Liver (tissue), 9 donors: Measurements from ENCODE around the gene NDST1. TPM values are rescaled to one million over a fixed set of nuclear protein-coding genes. Genes with fewer than 3 reads are reported as not detected.

Experiments
- DNase-seq: peaks from one replicate; pipeline ENCODE4 v3.0.0-alpha.2; 2017; ENCODE audit warnings: low spot score
- H3K27ac ChIP-seq, 2 donors: one replicate each; pipeline ENCODE4 v1.7.0; 2013; ENCODE audit warnings: inconsistent platforms in 2 of 2, low read length in 2 of 2, control low read depth in 1 of 2, low read depth in 1 of 2, mild to moderate bottlenecking in 1 of 2
- H3K27me3 ChIP-seq, 4 donors: one replicate each; pipeline versions ENCODE4 v1.6.1 to v1.7.0; 2013; ENCODE audit warnings: low read length in 3 of 4, inconsistent platforms in 1 of 4, mild to moderate bottlenecking in 1 of 4, moderate library complexity in 1 of 4; ENCODE audit not compliant: control insufficient read depth in 4 of 4, insufficient read depth in 4 of 4
- H3K36me3 ChIP-seq, 4 donors: one replicate each; pipeline versions ENCODE4 v1.6.1 to v1.7.0; 2013; ENCODE audit warnings: low read length in 3 of 4, mild to moderate bottlenecking in 3 of 4, low read depth in 1 of 4, moderate library complexity in 1 of 4; ENCODE audit not compliant: control insufficient read depth in 4 of 4, insufficient read depth in 3 of 4
- H3K4me1 ChIP-seq, 4 donors: one replicate each; pipeline versions ENCODE4 v1.6.1 to v1.7.0; 2013; ENCODE audit warnings: low read length in 3 of 4, mild to moderate bottlenecking in 3 of 4, moderate library complexity in 1 of 4; ENCODE audit not compliant: control insufficient read depth in 4 of 4, insufficient read depth in 4 of 4
- H3K4me3 ChIP-seq, 3 donors: one replicate each; pipeline versions ENCODE4 v1.6.1 to v1.7.0; 2013; ENCODE audit warnings: low read length in 3 of 3, control low read depth in 1 of 3, low read depth in 1 of 3, mild to moderate bottlenecking in 1 of 3
- H3K9ac ChIP-seq, 2 donors: one replicate each; pipeline ENCODE4 v1.7.0; 2013; ENCODE audit warnings: low read length in 2 of 2, mild to moderate bottlenecking in 2 of 2, moderate library complexity in 2 of 2, control low read depth in 1 of 2, low read depth in 1 of 2
- H3K9me3 ChIP-seq, 4 donors: one replicate each; pipeline versions ENCODE4 v1.6.1 to v1.7.0; 2013; ENCODE audit warnings: low read length in 3 of 4; ENCODE audit not compliant: control insufficient read depth in 4 of 4
- CTCF ChIP-seq: fragments of 150-350 bp; IDR thresholded peaks from 2 replicates; pipeline ENCODE4 v1.5.1; 2017; ENCODE audit warnings: improper control_type of control experiment, low read depth, low read length; ENCODE audit not compliant: missing input control
- EGR1 ChIP-seq, 2 donors: IDR thresholded peaks; 2 replicates each; pipeline ENCODE4 v1.6.1; 2016 to 2018; ENCODE audit warnings: antibody characterized with exemption in 2 of 2, low read depth in 2 of 2
- FOXA1 ChIP-seq: IDR thresholded peaks from 2 replicates; pipeline ENCODE4 v1.6.1; 2016; ENCODE audit warnings: antibody characterized with exemption
- FOXA2 ChIP-seq: IDR thresholded peaks from 2 replicates; pipeline ENCODE4 v1.6.1; 2016; ENCODE audit warnings: antibody characterized with exemption
- GABPA ChIP-seq, 2 donors: IDR thresholded peaks in 1 of 2; conservative IDR thresholded peaks in 1 of 2; 2 replicates each; pipeline ENCODE4 v1.6.1; 2016; ENCODE audit warnings: antibody characterized with exemption in 2 of 2, mild to moderate bottlenecking in 1 of 2, moderate library complexity in 1 of 2
- HNF4A ChIP-seq, 2 donors: conservative IDR thresholded peaks; 2 replicates each; pipeline ENCODE4 v1.6.1; 2016; ENCODE audit warnings: antibody characterized with exemption in 2 of 2, mild to moderate bottlenecking in 2 of 2
- HNF4G ChIP-seq: IDR thresholded peaks from 2 replicates; pipeline ENCODE4 v1.6.1; 2016; ENCODE audit warnings: antibody characterized with exemption
- JUND ChIP-seq, 2 donors: IDR thresholded peaks; 2 replicates each; pipeline ENCODE4 v1.6.1; 2016; ENCODE audit warnings: antibody characterized with exemption in 2 of 2
- MAX ChIP-seq: IDR thresholded peaks from 2 replicates; pipeline ENCODE4 v1.6.1; 2016; ENCODE audit warnings: antibody characterized with exemption
- NR2F2 ChIP-seq: IDR thresholded peaks from 2 replicates; pipeline ENCODE4 v1.6.1; 2016; ENCODE audit warnings: antibody characterized with exemption
- RAD21 ChIP-seq, 2 donors: IDR thresholded peaks; 2 replicates each; pipeline ENCODE4 v1.6.1; 2016; ENCODE audit warnings: antibody characterized with exemption in 2 of 2, mild to moderate bottlenecking in 2 of 2
- REST ChIP-seq: IDR thresholded peaks from 2 replicates; pipeline ENCODE4 v1.6.1; 2016; ENCODE audit warnings: antibody characterized with exemption, mild to moderate bottlenecking
- RXRA ChIP-seq, 2 donors: IDR thresholded peaks; 2 replicates each; pipeline ENCODE4 v1.6.1; 2017 to 2018; ENCODE audit warnings: antibody characterized with exemption in 2 of 2, mild to moderate bottlenecking in 1 of 2
- SP1 ChIP-seq: IDR thresholded peaks from 2 replicates; pipeline ENCODE4 v1.6.1; 2018; ENCODE audit warnings: antibody characterized with exemption, mild to moderate bottlenecking
- TAF1 ChIP-seq: conservative IDR thresholded peaks from 2 replicates; pipeline ENCODE4 v1.6.1; 2016; ENCODE audit warnings: antibody characterized with exemption, mild to moderate bottlenecking
- YY1 ChIP-seq: IDR thresholded peaks from 2 replicates; pipeline ENCODE4 v1.6.1; 2016; ENCODE audit warnings: antibody characterized with exemption, mild to moderate bottlenecking
- WGBS: extraction: QIAGEN DNeasy Blood & Tissue Kit; methylation state at CpG from one replicate; pipeline ENCODE4 v1.1.7; 2013; 5-methylcytosine and 5-hydroxymethylcytosine counted together
- polyA plus RNA-seq, 2 donors: library from polyadenylated mRNA; stranded (reverse) in 1 of 2; unstranded in 1 of 2; fragments of 200-250 nt in 1 of 2; fragments of >200 nt in 1 of 2; fragmentation: Nextera tagmentation in 1 of 2; extraction: Ambion mirVana in 1 of 2; gene quantifications; one replicate each; pipeline versions ENCODE4 v1.2.1 to v1.2.3, GENCODE V29; 2013 to 2015
- total RNA-seq, 2 donors: library from RNA; depleted of rRNA; stranded (reverse); fragments of >200 nt; gene quantifications; one replicate each; pipeline ENCODE4 v1.2.3, GENCODE V29; 2014
- TF ChIP-seq, protein P1 (sequence below): IDR thresholded peaks from 2 replicates; pipeline ENCODE4 v1.6.1; 2016; ENCODE audit warnings: antibody characterized with exemption
- TF ChIP-seq, protein P2 (sequence below): IDR thresholded peaks from 2 replicates; pipeline ENCODE4 v1.6.1; 2016; ENCODE audit warnings: antibody characterized with exemption
- donor health status: healthy.
- donor health status: healthy.
- donor health status: healthy.
- donor health status: healthy.
- donor health status: healthy.

The NDST1 gene
- total and polyA plus RNA-seq, 4 donors = 10.3 to 103 (median 39.0) TPM

DNA sequence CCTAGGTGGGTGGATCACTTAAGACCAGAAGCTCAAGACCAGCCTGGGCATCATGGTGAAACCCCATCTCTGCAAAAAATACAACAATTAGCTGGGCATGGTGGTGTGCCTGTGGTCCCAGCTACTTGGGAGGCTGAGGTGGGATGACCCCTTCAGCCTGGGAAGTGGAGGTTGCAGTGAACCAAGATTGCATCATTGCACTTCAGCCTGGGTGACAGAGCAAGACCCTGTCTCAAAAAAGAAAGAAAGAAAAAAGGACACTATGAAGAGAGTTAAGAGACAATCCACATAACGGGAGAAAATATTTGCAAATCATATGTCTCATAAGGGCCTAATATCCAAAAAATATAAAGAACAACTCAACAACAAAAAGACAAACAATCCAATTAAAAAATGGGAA is 57.9 kb downstream of the NDST1 start (continued):
- no peak for TF ChIP-seq CTCF
- TF ChIP-seq NR2F2 = no peak
- TF ChIP-seq FOXA1 = no peak

DNA sequence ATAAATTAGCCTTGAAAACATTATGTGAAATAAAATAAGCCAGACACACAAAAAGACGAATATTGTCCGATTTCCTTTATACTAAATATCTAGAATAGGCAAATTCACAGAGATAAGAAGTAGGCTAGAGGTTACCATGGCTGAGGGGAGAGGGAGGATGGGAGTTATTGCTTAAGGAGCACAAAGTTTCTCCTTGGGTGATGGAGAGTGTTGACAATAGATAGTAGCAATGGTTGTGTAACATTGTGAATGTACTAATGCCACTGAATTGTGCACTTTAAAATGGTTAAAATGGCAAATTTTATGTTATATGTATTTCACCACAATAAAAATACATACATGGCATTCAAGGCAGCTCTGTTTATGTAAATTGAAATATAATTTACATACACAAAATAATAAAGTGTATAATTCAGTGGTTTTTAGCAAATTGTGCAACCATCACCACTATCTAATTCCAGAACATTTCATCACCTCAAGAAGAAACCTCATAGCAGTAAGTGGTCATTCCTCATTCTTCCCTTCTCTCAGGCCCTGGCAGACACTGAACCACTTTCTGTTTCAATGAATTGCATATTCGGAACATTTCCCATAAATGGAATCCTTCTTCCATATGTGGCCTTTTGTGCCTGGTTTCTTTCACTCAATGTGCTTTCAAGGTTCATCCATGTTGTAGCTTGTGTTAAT is 59.2 kb downstream of the NDST1 start:
- H3K9me3 ChIP-seq = no peaks in the 10 kb centered on the region
- WGBS = 78% methylated on average over 3 of the region's 3 CpGs
- no peaks in the 10 kb centered on the region for H3K36me3 ChIP-seq
- DNase-seq = no peak
- TF ChIP-seq NR2F2 (no peak), FOXA2 (no peak), TAF1 (no peak)
- TF ChIP-seq, protein P1, sequence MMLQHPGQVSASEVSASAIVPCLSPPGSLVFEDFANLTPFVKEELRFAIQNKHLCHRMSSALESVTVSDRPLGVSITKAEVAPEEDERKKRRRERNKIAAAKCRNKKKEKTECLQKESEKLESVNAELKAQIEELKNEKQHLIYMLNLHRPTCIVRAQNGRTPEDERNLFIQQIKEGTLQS = no peak
- peaks cover 0 to 3% (median 0%) of the 10 kb centered on the region in 4 donors for H3K4me1 ChIP-seq
- H3K27ac ChIP-seq = no peak overlapping the region
- H3K4me3 ChIP-seq = no peak overlapping the region
- no peaks in the 10 kb centered on the region for H3K27me3 ChIP-seq
- no peak overlapping the region for H3K9ac ChIP-seq

DNA sequence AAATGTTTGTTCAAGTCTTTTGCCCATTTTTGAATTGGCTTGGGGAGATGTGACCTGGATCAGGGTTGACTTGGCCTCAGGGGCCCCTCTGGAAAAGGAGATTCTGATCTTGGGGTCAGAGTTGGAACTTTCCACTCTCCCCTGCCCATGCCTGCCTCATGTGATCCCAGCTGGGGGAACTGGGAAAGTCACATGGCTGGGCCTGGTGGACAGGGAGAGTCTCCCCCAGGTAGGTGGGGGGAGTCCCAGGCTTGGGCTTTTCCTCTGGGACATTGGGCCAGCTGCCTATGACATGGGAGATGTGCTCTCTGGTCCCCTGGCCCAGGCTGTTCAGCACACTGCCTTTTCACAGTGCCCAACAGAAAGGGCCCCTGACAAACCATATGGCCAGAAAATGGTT is 60.7 kb downstream of the NDST1 start:
- H3K9me3 ChIP-seq = no peaks in the 10 kb centered on the region
- no peak for TF ChIP-seq FOXA2
- no peak for TF ChIP-seq YY1
- TF ChIP-seq EGR1 (IDR thresholded peaks at IDR 0.05; ENCODE audit: low read depth in 2 of 2) = no peak
- TF ChIP-seq REST = no peak
- no peak for TF ChIP-seq HNF4G
- no peak for TF ChIP-seq CTCF
- TF ChIP-seq MAX = no peak
- TF ChIP-seq RAD21 (IDR thresholded peaks at IDR 0.05) = no peak
- TF ChIP-seq HNF4A (conservative IDR thresholded peaks at IDR 0.05) = no peak
- no peak for TF ChIP-seq TAF1
- TF ChIP-seq, protein P1 = no peak
- TF ChIP-seq, protein P2, sequence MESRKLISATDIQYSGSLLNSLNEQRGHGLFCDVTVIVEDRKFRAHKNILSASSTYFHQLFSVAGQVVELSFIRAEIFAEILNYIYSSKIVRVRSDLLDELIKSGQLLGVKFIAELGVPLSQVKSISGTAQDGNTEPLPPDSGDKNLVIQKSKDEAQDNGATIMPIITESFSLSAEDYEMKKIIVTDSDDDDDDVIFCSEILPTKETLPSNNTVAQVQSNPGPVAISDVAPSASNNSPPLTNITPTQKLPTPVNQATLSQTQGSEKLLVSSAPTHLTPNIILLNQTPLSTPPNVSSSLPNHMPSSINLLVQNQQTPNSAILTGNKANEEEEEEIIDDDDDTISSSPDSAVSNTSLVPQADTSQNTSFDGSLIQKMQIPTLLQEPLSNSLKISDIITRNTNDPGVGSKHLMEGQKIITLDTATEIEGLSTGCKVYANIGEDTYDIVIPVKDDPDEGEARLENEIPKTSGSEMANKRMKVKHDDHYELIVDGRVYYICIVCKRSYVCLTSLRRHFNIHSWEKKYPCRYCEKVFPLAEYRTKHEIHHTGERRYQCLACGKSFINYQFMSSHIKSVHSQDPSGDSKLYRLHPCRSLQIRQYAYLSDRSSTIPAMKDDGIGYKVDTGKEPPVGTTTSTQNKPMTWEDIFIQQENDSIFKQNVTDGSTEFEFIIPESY = no peak
- no peak for TF ChIP-seq JUND (IDR thresholded peaks at IDR 0.05)
- no peak for TF ChIP-seq NR2F2
- TF ChIP-seq FOXA1 = no peak
- no peak for TF ChIP-seq RXRA (IDR thresholded peaks at IDR 0.05)
- no peak for TF ChIP-seq GABPA (IDR thresholded peaks at IDR 0.05 in 1 of 2, conservative IDR thresholded peaks at IDR 0.05 in 1 of 2)
- TF ChIP-seq SP1 = no peak
- no peak overlapping the region for H3K27ac ChIP-seq
- H3K4me3 ChIP-seq = no peak overlapping the region
- H3K4me1 ChIP-seq = no peaks in the 10 kb centered on the region
- no peak for DNase-seq
- H3K27me3 ChIP-seq = no peaks in the 10 kb centered on the region
- no peaks in the 10 kb centered on the region for H3K36me3 ChIP-seq
- no peak overlapping the region for H3K9ac ChIP-seq
